Astrocyte (in vitro differentiated cells and primary cell): Measurements from ENCODE around the gene ERBB2. TPM values are rescaled to one million over a fixed set of nuclear protein-coding genes. Genes with fewer than 3 reads are reported as not detected.

ENCODE experiments used
- DNase-seq: peaks from one replicate; pipeline ENCODE4 v3.0.0-alpha.2; 2010; ENCODE audit warnings: low read depth
- FAIRE-seq: peaks from 2 replicates; lab custom pipeline; 2011; peaks lifted over from hg19 to GRCh38; lab: Jason Lieb, UNC
- H2AFZ ChIP-seq: 2 replicates; pipeline ENCODE4 v1.6.0; 2012; ENCODE audit warnings: low read depth, low read length, inconsistent platforms
- H3K27ac ChIP-seq: 2 replicates; pipeline ENCODE4 v1.5.1; 2011; ENCODE audit warnings: low read depth, low read length, inconsistent platforms
- H3K27me3 ChIP-seq: 2 replicates; pipeline ENCODE4 v1.6.0; 2011; ENCODE audit warnings: low read length, inconsistent platforms; ENCODE audit not compliant: insufficient read depth
- H3K36me3 ChIP-seq: 2 replicates; pipeline ENCODE4 v1.5.1; 2011; ENCODE audit warnings: low read length, inconsistent platforms; ENCODE audit not compliant: insufficient read depth
- H3K4me1 ChIP-seq: 2 replicates; pipeline ENCODE4 v1.5.1; 2011; ENCODE audit warnings: low read length, inconsistent platforms; ENCODE audit not compliant: insufficient read depth
- H3K4me2 ChIP-seq: 2 replicates; pipeline ENCODE4 v1.6.0; 2012; ENCODE audit warnings: low read length, inconsistent platforms
- H3K4me3 ChIP-seq: 2 replicates; pipeline ENCODE4 v1.5.1; 2011; ENCODE audit warnings: low read depth, mild to moderate bottlenecking, low read length, inconsistent platforms; ENCODE audit not compliant: insufficient read depth
- H3K79me2 ChIP-seq: 2 replicates; pipeline ENCODE4 v1.6.0; 2012; ENCODE audit warnings: mild to moderate bottlenecking, low read length, inconsistent platforms; ENCODE audit not compliant: insufficient read depth
- H3K9ac ChIP-seq: 2 replicates; pipeline ENCODE4 v1.6.0; 2012; ENCODE audit warnings: mild to moderate bottlenecking, low read length, inconsistent platforms
- H3K9me3 ChIP-seq: 2 replicates; pipeline ENCODE4 v1.5.1; 2012; ENCODE audit warnings: low read depth, mild to moderate bottlenecking, low read length, inconsistent platforms; ENCODE audit not compliant: insufficient read depth
- H4K20me1 ChIP-seq: 2 replicates; pipeline ENCODE4 v1.6.0; 2012; ENCODE audit warnings: low read length, inconsistent platforms; ENCODE audit not compliant: insufficient read depth
- H3K27ac Mint-ChIP-seq: one replicate; pipeline ENCODE4 v1.8.0; 2021; ENCODE audit warnings: mild to moderate bottlenecking, mixed read lengths; ENCODE audit not compliant: unreplicated experiment
- H3K27me3 Mint-ChIP-seq: one replicate; pipeline ENCODE4 v1.8.0; 2021; ENCODE audit warnings: low read depth, mixed read lengths; ENCODE audit not compliant: unreplicated experiment
- H3K36me3 Mint-ChIP-seq: one replicate; pipeline ENCODE4 v1.8.0; 2021; ENCODE audit warnings: low read depth, mixed read lengths; ENCODE audit not compliant: unreplicated experiment
- H3K4me1 Mint-ChIP-seq: one replicate; pipeline ENCODE4 v1.8.0; 2021; ENCODE audit warnings: low read depth, mixed read lengths; ENCODE audit not compliant: unreplicated experiment
- H3K4me3 Mint-ChIP-seq: one replicate; pipeline ENCODE4 v1.8.0; 2021; ENCODE audit warnings: mild to moderate bottlenecking, moderate library complexity, mixed read lengths; ENCODE audit not compliant: unreplicated experiment
- H3K9me3 Mint-ChIP-seq: one replicate; pipeline ENCODE4 v1.8.0; 2021; ENCODE audit warnings: mild to moderate bottlenecking, mixed read lengths; ENCODE audit not compliant: unreplicated experiment
- CTCF ChIP-seq: IDR thresholded peaks from 2 replicates; pipeline ENCODE4 v1.5.1; 2011; ENCODE audit warnings: low read depth, mild to moderate bottlenecking, inconsistent platforms, low read length, moderate library complexity; ENCODE audit not compliant: insufficient read depth
- EZH2 ChIP-seq: IDR thresholded peaks from 2 replicates; pipeline ENCODE4 v1.6.1; 2012; ENCODE audit warnings: mild to moderate bottlenecking, low read length, inconsistent platforms; ENCODE audit not compliant: insufficient read depth
- total RNA-seq: library from RNA; stranded (reverse); gene quantifications from 2 replicates; pipeline ENCODE4 v1.2.1, GENCODE V29; 2021

ERBB2 gene
- total RNA-seq, 1 donor from 2014 or later, result 64.0 TPM

DNA sequence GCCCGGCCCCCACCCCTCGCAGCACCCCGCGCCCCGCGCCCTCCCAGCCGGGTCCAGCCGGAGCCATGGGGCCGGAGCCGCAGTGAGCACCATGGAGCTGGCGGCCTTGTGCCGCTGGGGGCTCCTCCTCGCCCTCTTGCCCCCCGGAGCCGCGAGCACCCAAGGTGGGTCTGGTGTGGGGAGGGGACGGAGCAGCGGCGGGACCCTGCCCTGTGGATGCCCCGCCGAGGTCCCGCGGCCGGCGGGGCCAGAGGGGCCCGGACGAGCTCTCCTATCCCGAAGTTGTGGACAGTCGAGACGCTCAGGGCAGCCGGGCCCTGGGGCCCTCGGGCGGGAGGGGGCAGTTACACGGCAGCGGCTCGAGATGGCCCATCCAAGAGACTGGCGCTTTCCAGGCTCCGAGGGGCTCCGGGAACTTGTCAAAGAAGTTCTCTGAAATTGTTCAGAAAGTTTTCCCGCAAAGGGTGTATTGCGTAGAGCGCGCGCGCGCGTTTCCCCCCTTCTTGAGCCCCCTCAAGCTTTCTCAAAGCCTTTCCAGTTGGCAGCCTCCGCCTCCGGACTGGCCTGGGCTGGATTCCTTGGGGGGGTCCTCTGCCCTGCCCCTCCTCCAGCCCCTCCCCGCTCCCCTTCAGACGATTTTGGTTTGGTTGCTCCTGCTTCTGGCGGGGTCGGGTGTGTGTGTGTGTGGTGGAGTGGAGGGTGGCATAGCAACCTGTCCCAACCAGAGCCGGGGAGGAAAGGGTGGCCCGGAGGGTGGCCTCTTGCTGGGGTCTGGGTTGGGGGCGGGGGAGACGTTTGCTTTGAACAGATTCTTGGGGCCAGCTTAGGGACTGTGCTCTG lies 504 bp downstream of the ERBB2 start:
- Histone ChIP-seq H3K4me2 (peak overlapping the region; percentile 93), H3K79me2 (peaks cover 53% of the 10 kb centered on the region), H4K20me1 (peaks cover 48% of the 10 kb centered on the region), H3K4me3 (peak overlapping the region; percentile 70), H3K4me1 (peaks cover 19% of the 10 kb centered on the region), H3K9me3 (no peaks in the 10 kb centered on the region), H3K36me3 (peaks cover 3% of the 10 kb centered on the region), H3K27ac (no peak overlapping the region), H3K9ac (peak overlapping the region; percentile 85), H3K27me3 (no peaks in the 10 kb centered on the region), H2AFZ (peak overlapping the region; percentile 75)
- Mint-ChIP-seq H3K4me1 (peaks cover 22% of the 10 kb centered on the region), H3K36me3 (peaks cover 4% of the 10 kb centered on the region), H3K27me3 (no peaks in the 10 kb centered on the region), H3K27ac (peak overlapping the region; percentile 26), H3K9me3 (no peaks in the 10 kb centered on the region), H3K4me3 (peak overlapping the region; percentile 92)
- FAIRE-seq (no peak), DNase-seq (no peak)
- no peak for TF ChIP-seq EZH2
- no peak for TF ChIP-seq CTCF

DNA sequence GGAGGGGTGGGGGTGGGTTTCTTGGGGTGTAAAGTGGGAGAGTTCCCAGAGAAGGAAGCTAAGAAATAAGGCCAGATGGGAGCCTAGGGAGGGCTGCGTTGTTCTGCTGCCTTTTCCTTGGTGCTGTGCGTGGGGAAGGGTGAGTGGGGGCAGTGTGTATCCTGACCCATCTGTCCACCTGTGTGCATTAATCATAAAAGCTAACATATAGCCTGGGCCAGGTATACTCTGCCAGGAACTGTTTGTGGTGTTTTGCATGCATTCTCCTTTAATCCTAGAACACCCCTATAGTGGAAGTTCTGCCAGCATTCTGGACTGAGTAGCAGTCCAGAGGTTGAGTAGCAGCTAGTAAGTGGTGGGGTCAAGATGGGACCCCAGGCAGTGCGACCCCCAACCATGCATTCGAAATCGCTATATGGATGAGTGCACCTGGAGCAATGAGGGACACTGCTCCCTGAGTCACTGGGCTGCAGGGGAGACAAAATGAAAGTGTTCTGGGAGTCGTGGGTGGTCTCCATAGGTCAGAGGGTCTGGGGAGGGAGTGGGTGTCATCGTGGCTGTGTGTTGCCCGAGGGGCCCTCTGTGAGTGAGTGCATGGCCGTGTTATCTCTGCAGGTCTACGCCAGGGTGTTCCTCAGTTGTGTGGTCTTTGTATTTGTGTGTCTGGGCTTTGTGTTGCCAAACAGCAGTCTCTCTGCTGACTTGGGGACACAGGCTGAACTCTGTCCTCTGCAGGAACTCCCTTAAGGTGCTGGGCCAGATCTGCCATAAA lies 1.3 kb downstream of the ERBB2 start:
- TF ChIP-seq EZH2, result no peak
- TF ChIP-seq CTCF, result no peak
- Histone ChIP-seq H3K9me3 (no peaks in the 10 kb centered on the region), H3K9ac (peak overlapping the region; percentile 85), H3K79me2 (peaks cover 61% of the 10 kb centered on the region), H3K4me1 (peaks cover 22% of the 10 kb centered on the region), H2AFZ (no peak overlapping the region), H3K36me3 (peaks cover 3% of the 10 kb centered on the region), H3K27ac (no peak overlapping the region), H4K20me1 (peaks cover 56% of the 10 kb centered on the region), H3K4me3 (peak overlapping the region; percentile 70), H3K4me2 (peak overlapping the region; percentile 93), H3K27me3 (no peaks in the 10 kb centered on the region)
- peaks cover 18% of the 10 kb centered on the region for H3K4me1 Mint-ChIP-seq
- no peaks in the 10 kb centered on the region for H3K9me3 Mint-ChIP-seq
- H3K36me3 Mint-ChIP-seq, result peaks cover 4% of the 10 kb centered on the region
- no peak for DNase-seq
- no peaks in the 10 kb centered on the region for H3K27me3 Mint-ChIP-seq
- H3K4me3 Mint-ChIP-seq, result peak overlapping the region; percentile 92
- FAIRE-seq, result no peak
- H3K27ac Mint-ChIP-seq, result peak overlapping the region; percentile 26
